IPS DF 6.9 (cell line): ENCODE measurements around the gene JAZF1.

Source experiments
- DNase-seq: peaks from one replicate; pipeline ENCODE4 v3.0.0-alpha.2; 2013; ENCODE audit warnings: low read depth, low spot score
- H3K27ac ChIP-seq: one replicate; pipeline ENCODE4 v1.5.1; 2013; ENCODE audit warnings: low read length, control low read depth
- H3K27me3 ChIP-seq: 2 replicates; pipeline ENCODE4 v1.6.1; 2013; ENCODE audit warnings: mild to moderate bottlenecking, low read length; ENCODE audit not compliant: control insufficient read depth, insufficient read depth
- H3K36me3 ChIP-seq: 2 replicates; pipeline ENCODE4 v1.6.1; 2013; ENCODE audit warnings: low read length; ENCODE audit not compliant: control insufficient read depth, insufficient read depth
- H3K4me1 ChIP-seq: 2 replicates; pipeline ENCODE4 v1.6.1; 2013; ENCODE audit warnings: low read length; ENCODE audit not compliant: control insufficient read depth, insufficient read depth
- H3K4me3 ChIP-seq: 2 replicates; pipeline ENCODE4 v1.5.1; 2013; ENCODE audit warnings: mild to moderate bottlenecking, low read length
- H3K9me3 ChIP-seq: 2 replicates; pipeline ENCODE4 v1.6.1; 2013; ENCODE audit warnings: low read length, inconsistent platforms; ENCODE audit not compliant: control insufficient read depth, insufficient read depth
- WGBS: extraction: QIAGEN DNeasy Blood & Tissue Kit; methylation state at CpG from one replicate; pipeline ENCODE4 v1.1.7; 2013; ENCODE audit warnings: mixed read lengths, missing lambda C conversion rate; ENCODE audit not compliant: insufficient read length, insufficient coverage; 5-methylcytosine and 5-hydroxymethylcytosine counted together

Gene JAZF1

DNA sequence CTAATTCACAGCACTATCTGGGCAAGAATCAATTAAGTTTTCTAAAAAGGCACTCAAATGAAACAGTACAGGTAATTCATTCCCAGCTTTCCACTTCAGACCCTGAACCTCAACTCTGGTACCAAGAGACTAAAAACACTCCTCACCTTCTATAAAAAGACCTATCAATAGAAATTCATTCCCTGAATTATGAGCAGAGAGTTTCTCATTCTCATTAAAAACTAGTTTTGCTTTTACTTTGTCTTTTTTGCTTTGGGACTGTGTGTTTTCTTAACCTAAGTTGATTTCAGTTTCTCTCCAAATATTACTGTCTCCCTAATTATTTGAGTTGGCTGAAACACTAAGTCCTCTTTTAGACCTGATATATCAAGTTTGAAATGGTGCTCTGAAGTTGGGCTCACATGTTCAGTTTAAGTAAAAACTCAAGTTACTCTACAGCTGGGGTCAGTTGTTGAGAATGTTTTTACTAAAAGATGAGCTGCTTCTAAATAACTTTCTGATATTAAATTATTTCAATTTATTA lies 189.5 kb downstream of the JAZF1 start:
- no peaks in the 10 kb centered on the region for H3K36me3 ChIP-seq
- H3K27me3 ChIP-seq = no peaks in the 10 kb centered on the region
- no peak overlapping the region for H3K27ac ChIP-seq
- no peaks in the 10 kb centered on the region for H3K4me1 ChIP-seq
- no peak for DNase-seq
- no peak overlapping the region for H3K4me3 ChIP-seq
- H3K9me3 ChIP-seq = no peaks in the 10 kb centered on the region

DNA sequence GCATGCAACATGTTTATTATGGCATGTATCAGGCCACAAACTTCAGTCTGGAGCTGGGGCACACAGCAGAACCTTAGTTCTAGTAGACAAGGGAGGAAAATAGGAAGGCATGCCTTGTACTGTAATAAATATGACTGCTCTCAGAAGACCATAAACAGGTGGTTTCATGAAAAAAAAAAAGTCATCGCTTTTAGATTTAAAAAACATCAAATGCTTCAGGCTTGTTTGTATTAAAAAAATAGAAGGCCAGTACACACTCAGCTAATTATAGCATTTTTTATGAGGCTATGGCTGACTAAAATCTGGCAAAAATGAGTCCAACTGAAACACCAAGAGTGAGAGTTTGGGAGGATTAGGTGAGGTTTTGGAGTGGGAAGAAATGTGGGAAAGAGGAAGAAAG lies 204.1 kb downstream of the JAZF1 start:
- no peak overlapping the region for H3K4me3 ChIP-seq
- no peak for DNase-seq
- no peaks in the 10 kb centered on the region; the same call in 1 of the 2 replicates for H3K27me3 ChIP-seq
- H3K27ac ChIP-seq = no peak overlapping the region
- no CpG with 5 or more reads among the region's 1 CpG for WGBS
- H3K36me3 ChIP-seq = no peaks in the 10 kb centered on the region
- no peaks in the 10 kb centered on the region for H3K4me1 ChIP-seq
- H3K9me3 ChIP-seq = no peaks in the 10 kb centered on the region; the same call in 1 of the 2 replicates

DNA sequence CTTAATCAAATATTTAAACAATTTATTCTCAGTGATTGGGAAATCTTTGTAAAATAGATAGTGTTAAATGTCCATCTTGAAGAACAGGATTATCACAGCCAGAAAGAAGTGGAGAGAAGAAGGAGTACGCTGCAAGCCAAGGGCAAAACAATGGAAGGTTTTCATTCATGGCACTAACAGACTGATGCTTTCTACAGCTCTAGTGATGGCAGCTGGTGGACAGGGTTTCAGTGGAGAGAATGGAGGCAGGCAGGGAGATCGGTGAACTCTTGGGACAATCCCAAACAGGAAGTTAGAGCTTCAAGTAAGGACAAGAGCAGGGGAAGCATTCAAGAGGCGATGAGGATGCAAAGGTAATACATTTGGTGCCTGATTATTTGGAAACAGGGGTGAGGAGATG lies 207.0 kb downstream of the JAZF1 start:
- DNase-seq = no peak
- H3K36me3 ChIP-seq = no peaks in the 10 kb centered on the region
- no peaks in the 10 kb centered on the region for H3K27me3 ChIP-seq
- H3K4me1 ChIP-seq = no peaks in the 10 kb centered on the region
- WGBS = no CpG with 5 or more reads among the region's 3 CpGs
- H3K9me3 ChIP-seq = no peaks in the 10 kb centered on the region; the same call in 1 of the 2 replicates
- H3K27ac ChIP-seq = no peak overlapping the region
- no peak overlapping the region for H3K4me3 ChIP-seq

DNA sequence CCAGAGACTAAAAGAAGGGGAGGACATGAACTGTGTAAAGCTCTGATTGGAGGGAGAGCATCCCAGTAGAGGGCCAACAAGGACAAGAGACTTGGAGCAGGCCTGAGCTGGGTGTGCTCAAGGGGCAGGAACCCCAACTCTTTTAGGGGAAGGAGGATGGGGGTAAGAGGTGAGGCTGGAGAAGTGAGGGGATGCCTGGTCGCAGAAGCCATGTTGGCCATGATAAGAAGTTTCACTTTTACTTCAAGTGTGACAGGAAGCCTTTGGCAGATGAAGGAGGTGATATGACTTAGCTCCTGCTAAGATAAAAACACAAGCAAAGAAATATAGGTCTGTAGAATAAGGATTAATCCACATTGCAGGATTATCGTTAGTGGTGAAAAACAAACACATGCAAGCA lies 208.3 kb downstream of the JAZF1 start:
- H3K27ac ChIP-seq = no peak overlapping the region
- H3K4me1 ChIP-seq = no peaks in the 10 kb centered on the region
- DNase-seq = no peak
- no peaks in the 10 kb centered on the region; the same call in 1 of the 2 replicates for H3K9me3 ChIP-seq
- WGBS = no CpG with 5 or more reads among the region's 2 CpGs
- no peaks in the 10 kb centered on the region for H3K27me3 ChIP-seq
- H3K4me3 ChIP-seq = no peak overlapping the region
- H3K36me3 ChIP-seq = no peaks in the 10 kb centered on the region

DNA sequence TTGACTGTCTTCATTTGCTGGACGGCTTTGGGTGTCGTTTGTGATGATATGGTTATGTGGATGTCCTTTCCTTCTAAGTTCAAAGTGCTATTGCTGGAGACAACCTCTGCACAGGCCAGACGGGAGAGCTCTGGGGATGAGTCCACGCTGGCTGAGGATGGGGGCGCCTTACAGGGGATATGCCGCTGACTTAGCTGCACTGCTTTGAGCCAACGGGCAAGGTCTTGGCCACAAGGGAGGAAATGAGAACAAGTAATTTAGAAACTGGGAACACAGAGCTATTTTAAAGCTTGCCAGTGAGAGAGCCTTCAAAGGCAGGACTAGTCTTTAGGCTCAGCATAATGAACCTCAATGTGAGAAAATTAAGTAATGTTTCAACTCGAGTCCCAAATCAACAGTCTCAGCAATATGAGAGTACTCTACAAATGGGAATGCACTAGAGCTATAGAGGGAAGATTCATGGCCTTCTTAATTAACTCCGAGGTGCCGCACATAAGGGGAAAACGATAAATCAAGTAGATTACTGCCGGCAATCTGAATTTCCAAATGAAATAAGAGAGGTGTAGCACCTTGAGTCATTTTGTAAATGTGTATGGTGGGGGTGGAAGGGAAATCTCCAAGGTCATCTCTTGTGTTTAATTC lies 209.3 kb downstream of the JAZF1 start:
- Histone ChIP-seq H3K9me3 (no peaks in the 10 kb centered on the region; the same call in 1 of the 2 replicates), H3K36me3 (no peaks in the 10 kb centered on the region), H3K27me3 (no peaks in the 10 kb centered on the region), H3K27ac (no peak overlapping the region), H3K4me1 (no peaks in the 10 kb centered on the region), H3K4me3 (no peak overlapping the region)
- no CpG with 5 or more reads among the region's 12 CpGs for WGBS
- DNase-seq = no peak

DNA sequence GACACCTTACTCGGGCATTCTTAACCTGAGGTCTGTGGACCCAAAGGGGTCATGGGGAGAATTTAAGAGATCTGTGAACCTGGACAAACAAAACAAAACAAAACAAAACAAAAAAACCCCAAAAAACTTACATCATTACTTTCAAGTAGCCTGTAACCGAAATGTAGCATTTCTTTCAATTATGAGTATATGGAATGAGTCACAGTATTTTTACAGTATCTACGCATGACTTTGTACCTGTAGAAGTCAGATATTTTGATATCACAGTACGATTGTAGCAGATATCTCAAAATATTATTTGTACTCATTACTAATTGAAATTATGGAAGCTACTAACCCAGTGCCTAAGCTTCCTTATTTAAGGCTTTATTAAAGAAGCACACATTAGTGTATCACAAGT lies 210.2 kb downstream of the JAZF1 start:
- WGBS = no CpG with 5 or more reads among the region's 4 CpGs
- H3K4me1 ChIP-seq = no peaks in the 10 kb centered on the region
- no peak overlapping the region for H3K27ac ChIP-seq
- no peaks in the 10 kb centered on the region; the same call in 1 of the 2 replicates for H3K9me3 ChIP-seq
- no peaks in the 10 kb centered on the region for H3K36me3 ChIP-seq
- no peak overlapping the region for H3K4me3 ChIP-seq
- no peak for DNase-seq
- H3K27me3 ChIP-seq = no peaks in the 10 kb centered on the region

DNA sequence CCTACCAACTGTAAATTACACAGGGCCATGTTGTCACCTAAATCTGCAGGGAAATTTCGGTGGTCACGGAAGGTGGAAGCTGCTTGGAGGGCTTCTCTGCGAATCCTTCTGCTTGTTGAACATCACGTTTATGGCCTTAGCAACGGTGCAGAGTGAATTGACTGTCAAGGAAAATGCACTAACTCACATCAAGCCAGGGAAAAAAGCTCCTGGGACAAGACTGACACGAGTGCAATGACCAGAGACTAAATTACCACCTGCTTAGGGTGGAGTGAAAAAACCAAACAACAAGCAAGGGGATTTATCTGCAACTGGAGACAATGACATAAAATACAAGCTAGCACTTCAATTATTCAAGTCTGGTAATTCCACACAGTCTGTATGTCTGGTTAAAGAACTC lies 211.2 kb downstream of the JAZF1 start:
- no CpG with 5 or more reads among the region's 6 CpGs for WGBS

DNA sequence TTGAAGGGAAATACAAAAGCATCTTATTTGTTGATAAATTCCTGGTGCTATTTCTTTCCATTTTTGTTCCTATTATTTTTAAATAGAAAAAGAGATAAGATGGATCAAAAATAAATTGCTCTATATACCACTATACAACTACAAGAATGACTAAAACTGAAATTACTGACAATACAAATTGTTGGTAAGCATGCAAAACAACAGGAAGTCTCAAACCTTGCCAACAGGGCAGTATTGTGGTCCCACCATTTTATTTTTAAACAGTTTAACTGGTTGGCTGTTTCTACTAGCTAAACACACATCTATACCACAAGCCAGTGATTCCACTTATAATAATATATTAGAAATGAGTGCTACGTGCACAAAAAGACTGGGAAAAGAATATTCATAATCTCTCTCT lies 213.0 kb downstream of the JAZF1 start:
- Histone ChIP-seq H3K4me1 (no peaks in the 10 kb centered on the region), H3K36me3 (no peaks in the 10 kb centered on the region), H3K4me3 (no peak overlapping the region), H3K27me3 (no peaks in the 10 kb centered on the region), H3K9me3 (no peaks in the 10 kb centered on the region), H3K27ac (no peak overlapping the region)
- no CpG with 5 or more reads among the region's 1 CpG for WGBS
- no peak for DNase-seq

More for the DNA sequence above, 211.2 kb downstream of the JAZF1 start:
- no peaks in the 10 kb centered on the region for H3K27me3 ChIP-seq
- no peaks in the 10 kb centered on the region for H3K4me1 ChIP-seq
- no peak overlapping the region for H3K4me3 ChIP-seq
- H3K27ac ChIP-seq = no peak overlapping the region
- no peaks in the 10 kb centered on the region for H3K9me3 ChIP-seq
- no peaks in the 10 kb centered on the region for H3K36me3 ChIP-seq
- DNase-seq = no peak

DNA sequence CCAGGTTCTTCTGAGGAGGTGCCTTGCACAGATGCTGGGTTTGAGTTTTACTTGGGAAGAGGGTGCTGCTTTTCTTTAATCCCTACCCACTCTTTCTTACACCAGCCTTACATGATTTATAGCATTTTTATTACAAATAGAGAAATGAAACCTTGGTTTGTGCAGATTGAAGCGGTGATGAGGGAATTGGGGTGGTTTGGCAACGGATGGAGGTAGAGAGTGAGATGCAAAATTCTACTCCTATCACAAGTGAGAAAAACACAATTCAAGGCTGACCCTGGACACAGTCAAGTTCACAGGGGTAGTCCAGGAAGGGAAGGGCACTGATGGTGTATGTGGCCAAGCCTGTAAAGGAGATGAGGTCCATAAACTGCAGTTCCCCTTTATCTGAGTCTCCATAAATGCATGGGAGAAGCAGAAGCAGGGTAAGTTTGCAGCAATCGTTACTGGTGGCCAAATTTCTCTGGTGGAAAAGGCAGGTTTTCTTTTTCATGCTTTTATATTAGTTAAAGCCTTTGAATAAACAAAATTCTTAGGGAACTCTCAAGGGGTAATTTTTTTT lies 214.3 kb downstream of the JAZF1 start:
- H3K4me3 ChIP-seq = no peak overlapping the region
- no peaks in the 10 kb centered on the region for H3K4me1 ChIP-seq
- H3K9me3 ChIP-seq = no peaks in the 10 kb centered on the region
- DNase-seq = no peak
- no peaks in the 10 kb centered on the region for H3K36me3 ChIP-seq
- H3K27ac ChIP-seq = no peak overlapping the region
- H3K27me3 ChIP-seq = no peaks in the 10 kb centered on the region
- whole genome bisulfite sequencing = no CpG with 5 or more reads among the region's 3 CpGs

DNA sequence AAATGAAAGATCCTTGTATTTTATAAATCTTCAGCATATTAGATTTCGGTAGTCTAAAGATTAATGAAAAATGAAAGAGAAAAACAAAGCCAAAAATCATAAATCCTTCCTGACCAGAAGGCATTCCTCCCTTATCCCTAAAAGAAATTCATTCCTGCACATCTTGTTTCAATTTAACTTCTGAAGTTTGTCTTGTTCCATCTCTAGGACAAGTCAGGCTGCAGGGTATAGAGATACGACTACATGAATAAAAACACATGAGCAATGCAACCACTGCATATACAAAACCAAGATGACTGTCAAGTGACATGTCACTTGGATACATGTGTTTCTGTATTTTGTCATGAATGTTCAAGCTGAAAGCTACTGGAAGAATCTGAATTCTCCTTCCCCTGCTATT lies 214.9 kb downstream of the JAZF1 start:
- no peak overlapping the region for H3K27ac ChIP-seq
- no peak overlapping the region for H3K4me3 ChIP-seq
- no CpG with 5 or more reads among the region's 2 CpGs for WGBS
- H3K36me3 ChIP-seq = no peaks in the 10 kb centered on the region
- no peaks in the 10 kb centered on the region for H3K9me3 ChIP-seq
- no peaks in the 10 kb centered on the region for H3K4me1 ChIP-seq
- DNase-seq = no peak
- no peaks in the 10 kb centered on the region for H3K27me3 ChIP-seq

DNA sequence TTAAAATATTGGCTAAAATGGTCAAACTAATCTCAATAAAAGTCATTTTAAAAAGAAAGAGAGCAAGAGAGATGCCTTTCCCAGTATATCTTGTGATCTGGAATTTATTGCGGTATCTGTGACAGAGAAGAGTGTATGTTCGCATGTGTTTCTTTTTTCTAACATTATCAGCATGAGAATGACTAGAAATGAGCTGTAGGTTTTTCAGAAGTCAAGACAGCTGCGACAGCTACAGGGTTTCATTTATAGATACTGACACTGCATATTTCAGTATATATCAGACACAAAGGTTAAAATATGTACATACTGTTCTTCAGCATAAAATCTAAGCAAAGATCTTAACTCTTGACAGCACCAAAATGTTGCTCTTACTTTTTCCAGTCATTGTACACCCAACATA lies 215.8 kb downstream of the JAZF1 start:
- Histone ChIP-seq H3K4me3 (no peak overlapping the region), H3K4me1 (no peaks in the 10 kb centered on the region), H3K27me3 (no peaks in the 10 kb centered on the region), H3K9me3 (no peaks in the 10 kb centered on the region), H3K36me3 (no peaks in the 10 kb centered on the region), H3K27ac (no peak overlapping the region)
- WGBS = no CpG with 5 or more reads among the region's 3 CpGs
- no peak for DNase-seq
